K562 (cell line): Measurements from ENCODE around the gene GPR107. TPM values are rescaled to one million over a fixed set of nuclear protein-coding genes. Genes with fewer than 3 reads are reported as not detected.

Experiments
- ARID4B ChIP-seq: sonication (generic); formaldehyde crosslinking; IDR thresholded peaks from 2 replicates; pipeline ENCODE4 v1.8.0; 2022; ENCODE audit warnings: mild to moderate bottlenecking, missing genetic modification reagents
- ATF3 ChIP-seq, 2 experiments: fragments of 450-650 bp in 1 of 2; sonication (generic) in 1 of 2; formaldehyde crosslinking in 1 of 2; IDR thresholded peaks in 1 of 2; conservative IDR thresholded peaks in 1 of 2; 2 replicates each; pipeline versions ENCODE4 v1.6.1 to v1.8.1; 2016 to 2023; ENCODE audit warnings: mild to moderate bottlenecking in 2 of 2, moderate library complexity in 2 of 2, inconsistent platforms in 1 of 2, missing genetic modification reagents in 1 of 2
- CREB1 ChIP-seq, 2 experiments: sonication (generic) in 1 of 2; formaldehyde crosslinking in 1 of 2; IDR thresholded peaks; 2 replicates each; pipeline versions ENCODE4 v1.6.1 to v1.8.0; 2012 to 2022; ENCODE audit warnings: inconsistent platforms in 1 of 2, mild to moderate bottlenecking in 1 of 2, missing genetic modification reagents in 1 of 2, moderate library complexity in 1 of 2
- MNT ChIP-seq, 2 experiments: fragments of 450-650 bp; conservative IDR thresholded peaks; 2 replicates each; pipeline ENCODE4 v1.6.1; 2017; ENCODE audit warnings: mild to moderate bottlenecking in 2 of 2, moderate library complexity in 2 of 2
- NFIC ChIP-seq: fragments of 450-650 bp; IDR thresholded peaks from 2 replicates; pipeline ENCODE4 v1.6.1; 2017; ENCODE audit warnings: mild to moderate bottlenecking, inconsistent platforms
- PKNOX1 ChIP-seq: fragments of 450-650 bp; IDR thresholded peaks from 2 replicates; pipeline ENCODE4 v1.6.1; 2016
- ZBTB40 ChIP-seq, 2 experiments: fragments of 450-650 bp in 1 of 2; sonication (generic) in 1 of 2; formaldehyde crosslinking in 1 of 2; IDR thresholded peaks; 2 replicates each; pipeline versions ENCODE4 v1.7.1 to v1.9.0; 2016 to 2022; ENCODE audit warnings: inconsistent platforms in 1 of 2, mild to moderate bottlenecking in 1 of 2, missing genetic modification reagents in 1 of 2
- polyA plus RNA-seq, 8 experiments: library from polyadenylated mRNA; depleted of rRNA in 4 of 8; stranded (reverse) in 5 of 8; unstranded in 3 of 8; fragments of >200 nt; fragmentation: Nextera tagmentation in 2 of 8; fragmentation: Illumina TruSeq in 1 of 8; extraction: Ambion mirVana in 2 of 8; extraction: Trizol in 1 of 8; gene quantifications; 2 replicates each; pipeline versions ENCODE4 v1.2.1 to v1.2.3, GENCODE V29; 2011 to 2014; ENCODE audit warnings: inconsistent platforms in 1 of 8, missing spikeins in 1 of 8
- total RNA-seq, 7 experiments: library from RNA; depleted of rRNA in 6 of 7; stranded (reverse); fragments of >200 nt in 6 of 7; fragmentation: Illumina TruSeq in 2 of 7; extraction: Trizol in 2 of 7; gene quantifications; 2 replicates each; pipeline versions ENCODE4 v1.2.1 to v1.2.3, GENCODE V29; 2011 to 2021; ENCODE audit warnings: low replicate concordance in 1 of 7

GPR107 gene
- total and polyA plus RNA-seq, 9 of the 15 experiments (the other 6 are each of a cell fraction or from before 2014, with no cell fraction given), result 3.2 to 34.6 (median 14.4) TPM

GRCh38 chr9:130112538-130113151 is 58.9 kb downstream of the GPR107 start (continued):
- peak in 1 of 2 experiments; percentile 58; a peak in 2 of 4 replicates for TF ChIP-seq MNT (conservative IDR thresholded peaks at IDR 0.05)
- TF ChIP-seq PKNOX1, result peak; percentile 44; the same call in 1 of the 2 replicates
- TF ChIP-seq CREB1 (IDR thresholded peaks at IDR 0.05), result peak; percentile 44; the same call in 1 of the 2 replicates
- TF ChIP-seq CREB1 (CRISPR knock-in tag; IDR thresholded peaks at IDR 0.05), result no peak
- peak; percentile 26; the same call in 1 of the 2 replicates for TF ChIP-seq ATF3 (IDR thresholded peaks at IDR 0.05)
- TF ChIP-seq ATF3 (CRISPR knock-in tag; conservative IDR thresholded peaks at IDR 0.05), result no peak
- no peak for TF ChIP-seq ARID4B
- peak; percentile 85 for TF ChIP-seq NFIC
- TF ChIP-seq ZBTB40 (IDR thresholded peaks at IDR 0.05), result no peak
- TF ChIP-seq ZBTB40 (CRISPR knock-in tag; IDR thresholded peaks at IDR 0.05), result no peak
